Left lung (tissue), 10 donors: ENCODE data around the gene KPNB1. TPM values are rescaled to one million over a fixed set of nuclear protein-coding genes. Genes with fewer than 3 reads are reported as not detected.

Experiments used
- ATAC-seq: fragments of 200-7000 bp; cut with Tn5 transposase; one replicate; pipeline ENCODE4 v1.9.1; 2020; ENCODE audit warnings: moderate library complexity
- DNase-seq, 4 donors: peaks; one replicate each; pipeline ENCODE4 v3.0.0-alpha.2; 2013 to 2020
- H3K27ac ChIP-seq, 2 donors: fragments of 200-600 bp; sonication (generic) in 1 of 2; one replicate each; pipeline versions ENCODE4 v1.5.0 to v1.8.0; 2020 to 2021
- H3K27me3 ChIP-seq, 2 donors: fragments of 200-600 bp; sonication (generic) in 1 of 2; one replicate each; pipeline versions ENCODE4 v1.5.0 to v1.8.0; 2020 to 2021
- H3K36me3 ChIP-seq, 2 donors: fragments of 200-600 bp; sonication (generic) in 1 of 2; one replicate each; pipeline versions ENCODE4 v1.5.0 to v1.8.0; 2020 to 2021
- H3K4me1 ChIP-seq, 2 donors: fragments of 200-600 bp; one replicate each; pipeline ENCODE4 v1.8.0; 2021
- H3K4me3 ChIP-seq, 2 donors: fragments of 200-600 bp; sonication (generic) in 1 of 2; one replicate each; pipeline versions ENCODE4 v1.5.0 to v1.8.0; 2020 to 2021; ENCODE audit warnings: mild to moderate bottlenecking in 1 of 2
- H3K9me3 ChIP-seq, 2 donors: fragments of 200-600 bp; sonication (generic) in 1 of 2; one replicate each; pipeline versions ENCODE4 v1.5.0 to v1.8.0; 2020 to 2021
- CTCF ChIP-seq, 2 donors: fragments of 200-600 bp; sonication (generic) in 1 of 2; IDR thresholded peaks; one replicate each; pipeline versions ENCODE4 v1.5.0 to v1.8.0; 2021; ENCODE audit warnings: antibody characterized with exemption in 2 of 2
- intact Hi-C, 2 donors: fragments of 100-400 bp; cut with DNase I; formaldehyde crosslinking; loops; one replicate each; pipeline versions ENCODE4 v1.11.2 to v1.14.2; 2022
- polyA plus RNA-seq, 6 donors: library from polyadenylated mRNA; unstranded; fragments of 120-200 nt; gene quantifications; one replicate each; pipeline ENCODE4 v1.2.1, GENCODE V29; 2013; ENCODE audit not compliant: insufficient read length in 6 of 6
- total RNA-seq, 2 donors: library from RNA; stranded (reverse); fragmentation: NEBNext Ultra II Directional; extraction: Animal tissue kit (Norgen Biotek cat#: 25700); gene quantifications; one replicate each; pipeline ENCODE4 v1.2.1, GENCODE V29; 2021
- donor health status: DM: no; HTN: yes; CAD: no.
- donor health status: DM: no; HTN: no; CAD: no.

Gene KPNB1
- total and polyA plus RNA-seq, 8 donors = 195 to 305 (median 248) TPM

GRCh38 chr17:47651704-47652103 is 2.0 kb downstream of the KPNB1 start:
- intact Hi-C loops = no loop called here
- no peak for DNase-seq
- Histone ChIP-seq H3K9me3 (no peaks in the 10 kb centered on the region), H3K4me3 (peak overlapping the region in 1 of 2 donors; percentile 93), H3K4me1 (peaks cover 20 to 72% of the 10 kb centered on the region in 2 donors), H3K27ac (no peak overlapping the region), H3K27me3 (no peaks in the 10 kb centered on the region), H3K36me3 (peaks cover 0 to 55% of the 10 kb centered on the region in 2 donors)
- no peak for ATAC-seq
- TF ChIP-seq CTCF (IDR thresholded peaks at IDR 0.05) = no peak

GRCh38 chr17:47652570-47652969 is 2.9 kb downstream of the KPNB1 start:
- intact Hi-C loops = no loop called here
- H3K4me1 ChIP-seq = peaks cover 20 to 63% of the 10 kb centered on the region in 2 donors
- no peaks in the 10 kb centered on the region for H3K27me3 ChIP-seq
- ATAC-seq (no peak), DNase-seq (no peak)
- H3K4me3 ChIP-seq = no peak overlapping the region
- H3K27ac ChIP-seq = no peak overlapping the region
- H3K36me3 ChIP-seq = peaks cover 0 to 64% of the 10 kb centered on the region in 2 donors
- H3K9me3 ChIP-seq = no peaks in the 10 kb centered on the region
- no peak for TF ChIP-seq CTCF (IDR thresholded peaks at IDR 0.05)

GRCh38 chr17:47653442-47653841 is 3.7 kb downstream of the KPNB1 start:
- H3K9me3 ChIP-seq = no peaks in the 10 kb centered on the region
- no peak for TF ChIP-seq CTCF (IDR thresholded peaks at IDR 0.05)
- H3K4me3 ChIP-seq = no peak overlapping the region
- no peak overlapping the region for H3K27ac ChIP-seq
- peaks cover 19 to 54% of the 10 kb centered on the region in 2 donors for H3K4me1 ChIP-seq
- no peak for ATAC-seq
- H3K36me3 ChIP-seq = peaks cover 0 to 73% of the 10 kb centered on the region in 2 donors
- no peak for DNase-seq
- intact Hi-C loops = no loop called here
- no peaks in the 10 kb centered on the region for H3K27me3 ChIP-seq

- no peak for TF ChIP-seq CTCF (IDR thresholded peaks at IDR 0.05)
- Histone ChIP-seq H3K4me1 (peaks cover 16 to 62% of the 10 kb centered on the region in 2 donors), H3K27ac (no peak overlapping the region), H3K36me3 (peaks cover 0 to 86% of the 10 kb centered on the region in 2 donors), H3K9me3 (no peaks in the 10 kb centered on the region), H3K27me3 (no peaks in the 10 kb centered on the region), H3K4me3 (no peak overlapping the region)
- ATAC-seq = no peak
- intact Hi-C loops = no loop called here
- no peak for DNase-seq
Observed at GRCh38 chr17:47654991-47655390, 5.3 kb downstream of the KPNB1 start.

GRCh38 chr17:47660064-47660492 is 10.4 kb downstream of the KPNB1 start:
- H3K4me1 ChIP-seq = peaks cover 3 to 39% of the 10 kb centered on the region in 2 donors
- intact Hi-C loops = no loop called here
- peak overlapping the region; percentile 27 to 67 for H3K27ac ChIP-seq
- no peak for TF ChIP-seq CTCF (IDR thresholded peaks at IDR 0.05)
- H3K27me3 ChIP-seq = no peaks in the 10 kb centered on the region
- ATAC-seq = peak; percentile 49
- DNase-seq = no peak
- peak overlapping the region in 1 of 2 donors; percentile 9 for H3K4me3 ChIP-seq
- H3K36me3 ChIP-seq = peaks cover 0 to 98% of the 10 kb centered on the region in 2 donors
- no peaks in the 10 kb centered on the region for H3K9me3 ChIP-seq
